Measurements from ENCODE around the gene WIPF2.
"Not testable (repeated sequence)": the region's sequence is repeated elsewhere in the genome, so short reads cannot be mapped to it uniquely, and the experiment has no call there.

Gene WIPF2

GRCh38 chr17:40301315-40301714 is 82.2 kb downstream of the WIPF2 start:
- no peak for FAIRE-seq

DNA sequence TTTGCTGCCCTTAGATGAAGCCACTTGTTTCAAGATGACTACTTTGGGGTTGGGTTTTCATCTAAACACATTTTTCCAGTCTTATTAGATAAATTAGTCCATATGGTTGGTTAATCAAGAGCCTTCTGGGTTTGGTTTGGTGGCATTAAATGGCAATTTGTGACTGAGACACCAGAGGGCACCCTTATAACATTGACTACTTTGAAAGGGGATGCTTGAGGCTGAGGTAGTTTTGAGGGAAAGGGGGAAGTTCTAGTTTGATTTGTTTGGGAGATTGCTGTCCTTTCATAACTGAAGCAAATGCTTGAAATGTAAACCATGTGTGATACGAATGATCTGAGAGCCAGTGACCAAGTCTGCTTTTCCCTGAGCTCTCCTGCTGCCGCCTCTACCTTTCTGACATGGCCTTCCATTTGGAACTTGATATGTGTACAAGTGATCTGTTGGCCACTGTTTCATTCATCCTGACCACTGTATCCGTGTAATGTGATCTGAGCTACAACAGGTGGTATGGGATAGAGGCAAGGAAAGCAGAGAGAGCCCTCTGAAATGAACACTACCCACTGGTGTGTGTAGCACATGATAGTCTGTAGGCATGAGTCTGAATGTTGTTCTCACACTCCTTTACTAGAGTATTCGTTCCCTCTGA is 84.0 kb downstream of the WIPF2 start:
- peak; percentile 5 for FAIRE-seq

DNA sequence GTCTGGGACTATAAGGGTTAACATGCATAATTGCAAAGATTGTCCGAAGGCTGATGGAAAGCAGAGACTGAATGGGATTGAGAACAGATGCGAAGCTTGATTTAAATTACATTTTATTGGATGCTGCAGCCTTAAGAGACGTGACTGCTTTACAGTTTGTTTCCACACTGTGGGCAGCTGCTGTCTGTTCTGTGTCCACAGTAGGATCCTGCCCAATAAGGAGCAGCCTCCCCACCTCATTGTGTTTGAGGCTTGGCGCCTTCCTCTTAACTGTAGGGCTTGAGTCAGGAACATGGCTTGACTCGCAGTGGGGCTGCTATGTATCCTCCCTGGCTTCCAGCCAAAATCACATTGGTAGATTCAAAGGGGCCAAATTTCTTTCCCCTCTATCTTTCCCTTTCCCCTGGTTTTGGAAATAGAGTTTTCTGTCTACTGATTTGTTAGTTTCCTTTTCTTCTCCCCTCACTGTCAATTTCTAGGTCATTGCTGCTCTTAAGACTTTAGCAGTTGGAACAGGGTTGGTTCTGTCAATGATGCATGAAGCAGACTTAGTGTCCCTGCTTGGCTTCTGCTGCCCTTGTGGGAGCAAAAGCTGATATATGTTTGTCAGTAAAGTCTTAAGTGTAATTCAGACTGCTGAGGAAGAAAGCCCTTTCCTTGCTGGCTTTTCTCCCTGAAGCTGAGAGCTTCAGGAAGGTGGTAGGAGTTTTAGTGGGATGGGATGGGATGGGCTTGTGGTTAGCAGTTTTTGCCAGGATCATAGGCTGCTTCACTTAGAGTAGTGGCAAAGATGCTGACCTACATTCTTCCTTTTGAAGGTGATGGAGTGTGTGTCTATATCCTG is 84.8 kb downstream of the WIPF2 start:
- no peak for FAIRE-seq

- FAIRE-seq, result not testable (repeated sequence)
Observed at GRCh38 chr17:40304552-40304863, 85.4 kb downstream of the WIPF2 start.

GRCh38 chr17:40304866-40305265 is 85.8 kb downstream of the WIPF2 start:
- FAIRE-seq, result not testable (repeated sequence)

DNA sequence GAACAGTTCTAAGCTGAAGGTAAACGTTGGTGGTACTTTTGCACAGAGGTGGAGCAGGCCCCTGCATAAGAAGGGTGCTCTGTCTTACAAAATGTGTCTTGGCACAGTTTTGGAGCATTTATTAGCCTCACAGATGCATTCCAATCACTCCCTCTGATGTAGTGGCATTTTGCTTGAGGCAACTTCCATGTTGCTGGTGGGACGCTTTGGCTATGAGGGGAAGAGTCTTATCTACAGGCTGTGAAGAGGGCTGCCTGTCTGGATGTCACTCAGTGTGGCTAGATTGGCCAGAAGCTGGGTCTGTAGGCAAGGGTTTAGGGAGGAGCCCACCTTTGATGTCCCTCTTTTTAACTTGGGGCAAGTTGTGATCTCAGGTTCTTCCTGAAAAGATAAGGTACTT is 87.3 kb downstream of the WIPF2 start:
- no peak for FAIRE-seq

- FAIRE-seq, result no peak
Observed at GRCh38 chr17:40307001-40307730, 88.1 kb downstream of the WIPF2 start.

- FAIRE-seq, result no peak
Observed at GRCh38 chr17:40307740-40308239, 88.7 kb downstream of the WIPF2 start.

DNA sequence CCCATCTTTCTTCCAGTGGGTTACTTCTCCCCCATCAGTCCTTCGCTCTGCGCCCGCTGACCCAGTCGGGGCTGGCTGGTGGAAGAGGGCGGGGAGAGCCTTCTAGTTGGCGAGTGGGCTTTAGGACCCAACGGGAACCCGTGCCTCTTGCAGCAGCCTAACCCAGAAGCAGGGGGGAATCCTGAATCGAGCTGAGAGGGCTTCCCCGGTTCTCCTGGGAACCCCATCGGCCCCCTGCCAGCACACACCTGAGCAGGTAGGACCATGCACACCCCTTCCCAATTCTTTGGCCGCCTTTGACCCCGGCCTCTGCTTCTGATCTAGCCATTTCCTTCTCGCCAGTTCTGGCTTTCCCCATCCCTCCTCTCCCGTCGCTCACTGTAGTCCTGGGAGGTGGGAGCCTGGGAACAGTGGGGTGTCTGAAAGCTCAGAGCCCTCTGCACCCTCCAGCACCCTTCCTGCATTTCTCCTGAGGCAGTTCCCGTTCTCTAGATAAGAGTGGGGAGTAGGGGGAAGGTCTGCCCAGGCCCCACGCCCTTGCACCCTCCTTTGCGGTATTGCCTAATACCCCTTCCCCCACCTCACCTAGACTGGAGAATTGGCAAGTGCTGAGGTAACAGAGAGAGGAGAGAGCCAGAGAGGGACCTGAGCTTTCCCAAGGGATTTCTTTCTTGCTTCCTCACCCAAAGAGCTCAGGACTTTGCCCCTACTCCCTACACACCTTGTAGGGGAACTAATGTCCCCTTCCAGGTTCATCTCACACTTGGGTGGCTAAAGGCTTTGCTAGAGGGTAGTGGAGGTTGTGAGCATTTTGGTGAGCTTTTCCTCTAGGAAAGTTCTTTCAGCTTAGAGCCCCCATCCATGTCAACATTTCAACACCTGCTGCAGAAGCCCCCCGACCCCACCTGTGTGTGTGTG is 90.2 kb downstream of the WIPF2 start, which contains the start of gene RARA:
RARA (plus strand) TSS at position 150 of the 918 bp plus-strand sequence. CDS start 22,039 bp downstream, outside the sequence.
- FAIRE-seq, result no peak

DNA sequence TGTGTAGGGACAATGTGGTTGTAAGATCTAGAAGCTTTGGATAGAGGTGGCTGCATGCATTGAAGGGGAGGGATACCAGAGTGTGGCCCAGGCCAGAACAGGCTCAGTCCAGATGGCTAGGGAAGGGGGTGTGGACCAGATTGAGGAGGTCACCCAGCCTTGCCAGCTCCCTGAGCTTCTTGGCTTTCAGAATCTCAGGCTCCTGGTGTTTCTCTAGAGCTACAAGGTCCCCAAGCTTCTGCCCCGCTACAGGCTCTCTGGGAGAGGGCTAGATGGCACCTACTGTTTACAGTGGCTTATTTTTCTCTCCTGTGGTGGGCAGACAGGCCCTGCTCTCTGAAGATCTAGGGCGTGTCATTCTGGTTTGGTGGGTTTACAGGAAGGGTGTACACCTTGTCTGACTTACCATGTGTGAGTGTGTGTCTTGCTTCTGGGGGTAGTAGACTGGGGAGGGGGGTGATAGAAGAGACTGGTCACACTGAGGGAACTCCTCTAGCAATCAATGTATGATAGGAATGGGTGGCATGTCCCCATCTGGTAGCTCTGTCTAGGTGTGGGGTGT is 90.9 kb downstream of the WIPF2 start:
- FAIRE-seq, result no peak

- no peak for FAIRE-seq
Observed at GRCh38 chr17:40310882-40311391, 91.8 kb downstream of the WIPF2 start.

GRCh38 chr17:40311575-40311974 is 92.5 kb downstream of the WIPF2 start:
- no peak for FAIRE-seq

DNA sequence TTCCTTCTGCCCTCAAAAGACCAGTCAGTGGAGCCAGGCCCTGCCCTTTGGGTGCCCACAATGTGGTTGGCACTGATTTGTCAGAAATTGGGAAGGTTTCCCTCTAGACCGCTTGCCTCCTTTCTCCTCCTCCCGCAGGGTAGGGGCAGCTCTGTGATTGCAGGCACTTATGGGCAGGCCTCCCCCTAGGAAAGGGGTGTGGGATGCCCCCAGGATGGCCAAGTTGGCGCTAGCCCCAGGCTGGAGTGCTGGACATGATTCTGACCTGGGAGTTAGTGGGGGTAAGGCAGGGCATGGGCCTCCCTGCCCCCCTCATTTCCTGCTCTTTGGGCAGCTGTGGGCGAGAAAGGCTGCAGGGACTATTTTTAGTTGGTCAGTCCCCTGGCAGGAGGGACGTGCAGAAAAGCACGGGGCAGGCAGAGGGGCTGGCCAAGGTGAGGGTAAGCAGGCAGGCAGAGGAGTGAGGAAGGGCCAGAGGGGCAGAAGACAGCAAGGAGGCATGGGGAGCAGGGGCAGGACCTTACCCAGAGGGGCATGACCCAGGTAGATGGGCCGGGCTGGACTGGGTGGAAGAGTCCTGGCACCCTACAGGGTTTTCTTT is 93.1 kb downstream of the WIPF2 start:
- no peak for FAIRE-seq

DNA sequence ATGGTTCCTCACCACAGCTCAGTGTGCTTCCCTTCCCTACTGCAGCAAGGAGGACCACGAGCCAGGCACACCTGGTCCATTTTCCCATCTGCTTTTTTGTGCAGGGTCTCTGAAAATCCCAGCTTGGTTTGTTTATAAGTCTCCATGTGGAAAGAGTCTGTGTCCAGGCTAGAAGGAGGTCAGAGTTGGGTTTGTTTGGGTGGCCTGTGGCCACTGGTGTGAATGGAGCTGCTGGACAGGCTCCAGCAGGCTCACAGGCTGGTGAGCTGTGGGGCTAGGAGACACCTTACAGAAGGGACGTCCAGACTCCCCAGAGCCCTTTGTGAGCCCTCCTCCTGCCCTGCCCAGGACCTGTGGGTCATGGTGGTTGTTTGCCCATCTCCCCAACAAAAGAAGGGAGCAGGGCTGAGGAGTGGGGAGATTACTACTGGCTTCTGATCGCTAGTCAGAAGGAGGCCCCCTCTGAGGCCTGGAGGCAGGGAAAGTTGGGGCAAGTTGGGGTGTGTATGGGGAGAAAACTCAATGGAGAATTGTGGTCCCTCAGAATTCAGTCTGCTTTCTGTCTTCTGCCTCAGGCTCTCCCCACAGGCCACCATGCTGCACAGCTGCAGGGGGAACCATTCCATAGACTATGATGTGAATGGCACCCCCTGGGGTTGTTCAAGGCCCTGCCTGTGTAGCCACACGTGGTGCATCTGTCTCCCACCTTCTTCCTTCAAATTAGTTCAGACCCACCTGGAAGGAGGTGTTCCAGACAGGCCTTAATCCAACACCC is 94.0 kb downstream of the WIPF2 start:
- FAIRE-seq, result no peak

DNA sequence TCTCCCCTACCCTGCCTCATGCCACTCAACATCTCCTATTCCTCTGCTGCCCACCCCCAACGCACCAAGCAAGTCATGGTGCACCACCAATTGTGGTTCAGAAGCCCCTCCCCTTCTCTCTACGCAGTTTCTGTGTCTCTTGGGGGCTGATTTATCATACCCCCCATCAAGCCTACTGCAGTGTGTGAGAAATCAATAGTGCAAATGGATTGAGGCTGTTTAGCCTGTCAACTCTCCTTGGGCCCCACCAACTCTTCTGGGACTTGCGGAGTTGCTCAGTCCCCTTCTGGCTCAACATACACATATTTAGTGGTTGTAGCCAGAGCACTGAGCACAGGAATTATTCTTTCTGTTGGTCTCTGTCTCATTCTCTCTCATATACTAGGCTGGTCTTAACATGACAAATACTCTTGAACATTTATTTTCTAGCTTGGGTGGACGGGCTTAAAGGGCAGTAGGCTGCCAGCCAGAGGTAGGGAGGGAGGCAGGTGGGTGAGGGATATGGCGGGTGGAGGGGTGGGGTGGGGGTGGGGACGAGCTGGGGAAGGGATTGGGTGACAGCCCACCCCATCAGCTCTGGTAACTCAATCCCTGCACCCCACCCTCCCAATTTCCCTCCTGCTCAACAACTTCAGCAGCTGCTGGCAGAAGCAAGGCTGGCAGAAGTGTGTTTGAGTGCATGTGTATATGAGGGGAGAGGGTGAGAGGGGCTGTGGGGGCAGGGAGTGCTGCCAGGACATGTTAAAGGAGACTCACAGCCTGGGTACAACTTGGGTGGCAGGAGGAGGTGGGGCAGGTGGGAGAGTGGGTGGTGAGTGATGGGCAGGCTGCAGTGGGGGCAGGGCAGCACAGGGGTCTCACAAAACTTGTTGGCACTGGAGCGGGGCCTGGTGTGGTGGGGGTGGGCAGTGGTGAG is 94.8 kb downstream of the WIPF2 start:
- FAIRE-seq, result no peak

DNA sequence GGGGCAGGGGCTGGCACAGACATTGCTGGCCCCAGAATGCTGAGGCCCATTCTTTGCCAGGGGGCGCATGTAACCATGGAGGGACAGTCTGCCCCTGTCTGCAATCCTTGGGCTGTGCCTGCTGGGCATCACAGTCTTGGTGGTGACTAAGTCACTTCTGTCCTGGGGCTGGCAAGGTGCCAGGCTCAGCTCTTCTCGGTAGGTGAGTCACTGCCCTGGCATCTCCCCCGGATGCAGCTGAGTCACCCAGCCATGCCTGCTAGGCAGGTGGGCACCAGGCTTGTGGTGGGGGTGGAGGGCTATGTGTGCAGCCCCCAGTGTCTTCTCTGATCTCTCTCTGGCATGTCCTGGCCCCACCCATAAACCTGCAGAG is 95.5 kb downstream of the WIPF2 start:
- no peak for FAIRE-seq

GRCh38 chr17:40315206-40315605 is 96.1 kb downstream of the WIPF2 start:
- no peak for FAIRE-seq

GRCh38 chr17:40315678-40316570 is 96.8 kb downstream of the WIPF2 start:
- FAIRE-seq, result no peak
